A375 (cell line): Measurements from ENCODE around the gene NPHP1. TPM values are rescaled to one million over a fixed set of nuclear protein-coding genes. Genes with fewer than 3 reads are reported as not detected.

ENCODE experiments used
- small RNA-seq: library from RNA; depleted of rRNA; stranded (forward); fragments of <200 nt; gene quantifications from one replicate; pipeline ENCODE3, GENCODE V24; 2014
- total RNA-seq: library from RNA; depleted of rRNA; stranded (reverse); fragments of >200 nt; shearing (Covaris generic); gene quantifications from 2 replicates; pipeline ENCODE4 v1.2.3, GENCODE V29; 2014; rRNA removed

The NPHP1 gene
- 3.7 and 5.7 TPM in 2 replicates for total RNA-seq

GRCh38 chr2:110204408-110205385 lies at the start of gene NPHP1:
NPHP1 (minus strand) TSS chr2:110205013; CDS start chr2:110204968, 45 bp downstream.

DNA sequence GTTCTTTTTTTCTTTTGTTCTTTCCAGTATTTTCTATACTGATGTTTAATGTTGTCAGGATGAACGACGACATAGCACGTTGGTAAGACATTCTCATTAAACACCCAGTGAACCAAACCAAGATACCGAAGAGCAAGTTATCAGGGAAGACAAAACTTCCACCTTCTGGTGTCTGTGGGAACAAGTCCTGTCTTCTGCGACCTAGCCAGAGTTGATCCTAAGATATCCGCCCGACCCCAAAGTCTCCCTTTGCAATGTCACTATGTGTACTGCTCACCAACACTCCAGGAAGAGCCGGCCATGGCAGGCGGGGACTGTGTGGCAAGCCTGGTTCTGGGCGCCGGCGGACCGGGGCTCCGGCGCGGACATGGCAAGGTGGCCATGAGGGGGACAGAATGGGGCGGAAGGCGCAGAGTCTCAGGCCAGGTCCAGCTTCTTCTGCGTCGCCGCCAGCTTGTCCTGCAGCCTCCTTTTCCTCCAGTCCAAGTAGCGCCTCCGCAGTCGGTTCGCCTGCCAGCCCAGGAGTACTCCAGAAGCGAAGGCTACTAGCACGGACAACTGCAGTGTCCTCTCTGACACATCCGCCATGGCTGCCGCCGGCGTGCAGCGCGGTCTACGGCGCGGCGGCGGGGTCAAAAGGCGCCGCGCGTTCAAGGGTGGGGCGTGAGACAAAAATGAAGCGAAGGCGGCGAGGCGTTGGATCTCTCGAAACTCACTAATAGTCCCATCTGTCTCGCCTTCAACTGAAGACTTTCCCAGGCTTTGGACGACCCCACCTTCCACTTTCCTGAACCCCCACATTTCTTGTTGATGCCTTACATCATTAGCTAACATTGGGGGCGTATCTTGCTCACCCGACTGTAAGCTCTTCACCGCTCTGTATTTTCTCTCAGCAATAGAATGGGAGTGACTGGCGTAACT lies 7.4 kb upstream of the NPHP1 start, which contains the start of gene MTLN:
Gene MTLN, minus strand, starts transcription at position 610 of the 921 bp plus-strand sequence. Its CDS starts 22 bp downstream, at position 588.

DNA sequence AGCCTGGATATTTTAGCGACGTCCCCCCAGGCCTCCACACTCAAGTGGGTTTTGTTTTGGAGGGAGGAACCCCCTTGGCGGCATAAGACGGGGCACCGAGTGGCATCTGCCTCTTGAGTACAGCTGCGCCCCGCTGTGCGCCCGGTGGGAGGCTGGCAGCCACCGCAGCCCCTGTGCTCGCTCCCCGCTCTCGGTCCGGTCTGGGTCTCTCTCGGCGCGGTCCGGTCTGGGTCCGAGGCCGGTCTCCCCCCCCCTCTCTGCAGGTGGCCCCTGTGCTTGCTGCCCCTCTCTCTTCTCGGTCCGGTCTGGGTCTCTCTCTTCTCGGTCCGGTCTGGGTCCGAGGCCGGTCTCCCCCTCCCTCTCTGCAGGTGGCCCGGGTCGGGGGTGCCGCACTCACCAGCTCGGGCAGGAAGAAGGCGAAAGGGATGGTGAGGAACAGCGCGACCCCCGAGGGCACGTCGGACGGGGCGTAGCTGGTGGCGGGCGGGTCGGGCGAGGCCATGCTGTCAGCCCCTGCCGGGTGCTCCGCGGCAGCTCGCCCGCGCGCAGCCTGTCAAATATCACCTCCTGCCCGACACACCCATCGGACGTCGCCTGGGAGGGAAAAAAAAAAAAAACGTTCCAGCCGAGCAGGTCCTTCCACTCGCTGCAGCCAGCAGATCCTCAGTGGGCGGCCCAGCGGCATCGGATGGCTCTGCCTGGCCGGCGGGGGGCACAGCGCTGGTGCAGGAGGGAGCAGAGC lies 89.4 kb downstream of the NPHP1 start, which contains the start of gene MALL:
Gene MALL, minus strand, starts transcription at position 532 of the 742 bp plus-strand sequence. Its CDS starts 30 bp downstream, at position 502.

Small RNA genes lying within 50 kb of the gene (small RNA-seq; reads per million reads assigned to genes)
- not detected for gene MIR4436B1

Other genes with a start within 250 kb of the NPHP1 start
- gene MALL, start 89.2 kb downstream of the NPHP1 start, total RNA-seq, result 0.57 TPM in 1 of 2 replicates, not detected in the other
- not detected in 2 replicates for gene MTLN, start 7.5 kb upstream of the NPHP1 start, total RNA-seq